ENCODE data around the gene PGAM2. TPM values are rescaled to one million over a fixed set of nuclear protein-coding genes. Genes with fewer than 3 reads are reported as not detected.

The PGAM2 gene
- total and polyA plus RNA-seq, 7 donors = 214 to 1,581 (median 333) TPM

DNA sequence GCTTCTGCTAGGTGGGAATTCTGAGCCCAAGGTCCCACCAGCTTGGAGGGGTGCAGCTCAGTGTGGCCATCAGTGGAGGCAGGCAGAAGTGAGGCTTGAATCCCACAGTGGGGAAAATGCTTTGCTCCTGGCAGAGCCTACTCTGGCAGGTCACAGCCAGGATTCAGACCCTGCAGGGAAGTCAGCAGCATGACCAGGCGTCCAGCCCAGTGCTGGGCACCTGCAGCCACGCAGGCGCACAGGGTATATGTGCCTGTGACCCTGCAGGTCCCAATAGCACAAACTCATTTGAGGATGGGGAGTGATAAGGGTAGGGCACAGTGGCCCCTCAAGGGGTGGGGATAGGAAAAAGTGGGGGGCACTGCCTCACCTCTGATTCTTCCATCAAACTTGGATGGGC lies 30.4 kb upstream of the PGAM2 start:
- Histone ChIP-seq H3K27me3 (ENCODE audit: insufficient read depth in 3 of 3, low read length in 2 of 3) (no peaks in the 10 kb centered on the region), H3K4me1 (no peaks in the 10 kb centered on the region), H3K36me3 (ENCODE audit: insufficient read depth in 1 of 2, low read depth in 1 of 2) (no peaks in the 10 kb centered on the region), H3K27ac (no peak overlapping the region), H3K9me3 (no peaks in the 10 kb centered on the region), H3K4me3 (no peak overlapping the region)
- TF ChIP-seq, protein P1, sequence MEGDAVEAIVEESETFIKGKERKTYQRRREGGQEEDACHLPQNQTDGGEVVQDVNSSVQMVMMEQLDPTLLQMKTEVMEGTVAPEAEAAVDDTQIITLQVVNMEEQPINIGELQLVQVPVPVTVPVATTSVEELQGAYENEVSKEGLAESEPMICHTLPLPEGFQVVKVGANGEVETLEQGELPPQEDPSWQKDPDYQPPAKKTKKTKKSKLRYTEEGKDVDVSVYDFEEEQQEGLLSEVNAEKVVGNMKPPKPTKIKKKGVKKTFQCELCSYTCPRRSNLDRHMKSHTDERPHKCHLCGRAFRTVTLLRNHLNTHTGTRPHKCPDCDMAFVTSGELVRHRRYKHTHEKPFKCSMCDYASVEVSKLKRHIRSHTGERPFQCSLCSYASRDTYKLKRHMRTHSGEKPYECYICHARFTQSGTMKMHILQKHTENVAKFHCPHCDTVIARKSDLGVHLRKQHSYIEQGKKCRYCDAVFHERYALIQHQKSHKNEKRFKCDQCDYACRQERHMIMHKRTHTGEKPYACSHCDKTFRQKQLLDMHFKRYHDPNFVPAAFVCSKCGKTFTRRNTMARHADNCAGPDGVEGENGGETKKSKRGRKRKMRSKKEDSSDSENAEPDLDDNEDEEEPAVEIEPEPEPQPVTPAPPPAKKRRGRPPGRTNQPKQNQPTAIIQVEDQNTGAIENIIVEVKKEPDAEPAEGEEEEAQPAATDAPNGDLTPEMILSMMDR (IDR thresholded peaks at IDR 0.05) = no peak
- ATAC-seq (no peak), DNase-seq (no peak)
- WGBS, 3 donors = 89 to 93% (median 92%) methylated on average over 3 of the region's 3 CpGs
- intact Hi-C loops (cut with DNase I) = no loop called here

DNA sequence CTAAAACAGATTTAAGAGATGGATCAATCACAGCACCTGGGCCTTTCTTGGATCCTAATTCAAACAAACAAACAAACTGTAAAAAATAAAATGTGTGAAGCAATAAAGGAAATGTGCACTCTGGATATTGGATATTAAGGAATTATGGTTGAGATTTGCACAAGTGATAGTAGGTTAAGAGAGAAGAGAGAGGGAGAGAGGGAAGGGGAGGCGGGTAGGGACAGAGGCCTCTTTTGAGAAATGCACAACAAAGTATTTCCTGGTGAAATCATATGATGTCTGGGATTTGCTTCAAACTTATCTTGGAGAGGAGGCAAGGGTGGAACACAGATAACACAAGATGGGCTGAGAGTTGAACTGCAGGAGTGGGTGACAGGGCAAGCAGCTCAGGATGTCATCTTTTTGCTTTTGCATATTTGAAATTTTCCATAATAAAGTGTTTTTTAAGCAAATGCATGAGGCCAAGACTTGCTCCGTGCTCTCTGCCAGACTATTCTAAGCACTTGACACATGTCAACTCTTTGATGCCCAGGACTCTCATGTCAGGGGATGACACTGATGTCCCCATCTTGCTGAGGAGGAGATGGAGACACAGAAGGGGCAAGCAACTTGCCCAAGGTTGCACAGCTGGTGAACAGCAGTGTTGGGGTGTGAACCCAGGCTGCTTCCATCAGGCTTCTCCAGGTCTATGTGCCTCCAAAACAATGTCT lies 29.7 kb upstream of the PGAM2 start:
- DNase-seq (no peak), ATAC-seq (no peak)
- intact Hi-C loops (cut with DNase I) = no loop called here
- H3K27me3 ChIP-seq (ENCODE audit: insufficient read depth in 3 of 3, low read length in 2 of 3) = no peaks in the 10 kb centered on the region
- H3K27ac ChIP-seq = no peak overlapping the region
- H3K4me1 ChIP-seq = no peaks in the 10 kb centered on the region
- no peaks in the 10 kb centered on the region for H3K9me3 ChIP-seq
- WGBS, 3 donors = 56 to 70% (median 62%) methylated on average over 2 of the region's 2 CpGs
- no peaks in the 10 kb centered on the region for H3K36me3 ChIP-seq (ENCODE audit: insufficient read depth in 1 of 2, low read depth in 1 of 2)
- H3K4me3 ChIP-seq = no peak overlapping the region
- TF ChIP-seq, protein P1 (IDR thresholded peaks at IDR 0.05) = no peak

DNA sequence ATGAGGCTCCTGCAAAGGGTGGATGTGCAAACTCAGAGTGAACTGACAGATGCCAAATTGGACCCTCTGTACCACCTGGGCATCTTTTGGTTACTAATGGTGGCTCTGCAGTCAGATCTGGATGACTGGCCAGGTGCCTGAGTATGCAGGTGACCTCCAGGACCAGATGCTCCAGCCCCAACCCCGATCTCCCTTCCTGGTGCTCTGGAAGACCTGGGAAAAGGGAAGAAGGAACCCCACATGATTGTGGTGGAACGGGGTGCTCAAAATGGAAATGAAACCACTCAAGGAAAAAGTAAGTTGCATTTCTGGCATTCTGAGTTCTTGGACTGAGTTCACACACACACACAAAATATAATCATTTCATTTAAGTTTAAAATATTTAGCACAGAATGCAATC lies 29.0 kb upstream of the PGAM2 start:
- no peak for ATAC-seq
- TF ChIP-seq, protein P1 (IDR thresholded peaks at IDR 0.05) = no peak
- whole genome bisulfite sequencing, 3 donors = 82 to 86% (median 85%) methylated on average over 2 of the region's 2 CpGs
- intact Hi-C loops (cut with DNase I) = no loop called here
- no peak overlapping the region for H3K27ac ChIP-seq
- no peaks in the 10 kb centered on the region for H3K9me3 ChIP-seq
- no peaks in the 10 kb centered on the region for H3K27me3 ChIP-seq (ENCODE audit: insufficient read depth in 3 of 3, low read length in 2 of 3)
- H3K4me1 ChIP-seq = peaks cover 1% of the 10 kb centered on the region
- peak in 1 of 2 donors; percentile 3 for DNase-seq
- H3K4me3 ChIP-seq = no peak overlapping the region
- H3K36me3 ChIP-seq (ENCODE audit: insufficient read depth in 1 of 2, low read depth in 1 of 2) = no peaks in the 10 kb centered on the region

DNA sequence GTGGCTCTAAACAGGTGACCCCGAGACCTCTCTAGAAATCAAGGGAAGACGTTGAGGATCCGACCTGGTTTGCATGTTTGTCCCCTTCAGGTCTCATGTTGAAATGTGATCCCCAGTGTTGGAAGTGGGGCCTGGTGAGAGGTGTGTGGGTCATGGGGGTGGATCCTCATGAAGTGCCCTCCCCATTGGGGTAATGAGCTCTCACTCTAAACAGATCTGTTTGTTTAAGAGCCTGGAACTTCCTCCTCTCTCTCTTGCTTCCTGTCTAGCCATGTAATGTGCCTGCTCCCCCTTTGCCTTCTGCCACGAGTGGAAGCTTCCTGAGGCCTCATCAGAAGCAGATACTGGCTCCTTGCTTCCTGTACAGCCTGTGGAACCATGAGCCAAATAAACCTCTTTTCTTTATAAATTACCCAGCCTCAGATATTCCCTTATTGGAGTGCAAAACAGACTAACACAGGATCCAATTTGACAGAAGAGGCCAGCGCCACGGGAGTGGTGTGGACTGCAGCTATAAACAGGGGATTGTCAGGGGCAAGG lies 27.8 kb upstream of the PGAM2 start:
- peaks cover 11% of the 10 kb centered on the region for H3K4me1 ChIP-seq
- ATAC-seq (no peak), DNase-seq (peak; percentile 2 to 12)
- H3K36me3 ChIP-seq (ENCODE audit: insufficient read depth in 1 of 2, low read depth in 1 of 2) = no peaks in the 10 kb centered on the region
- no peaks in the 10 kb centered on the region for H3K27me3 ChIP-seq (ENCODE audit: insufficient read depth in 3 of 3, low read length in 2 of 3)
- intact Hi-C loops (cut with DNase I) = no loop called here
- no peak overlapping the region for H3K27ac ChIP-seq
- no peak overlapping the region for H3K4me3 ChIP-seq
- no peaks in the 10 kb centered on the region for H3K9me3 ChIP-seq
- 82 to 89% (median 86%) methylated on average over 6 of the region's 6 CpGs for WGBS, 3 donors
- TF ChIP-seq, protein P1 (IDR thresholded peaks at IDR 0.05) = no peak

Data from psoas muscle (tissue), 8 donors.